A549 (cell line): Measurements from ENCODE around the gene ATAD3A.
"Not testable (repeated sequence)": the region's sequence is repeated elsewhere in the genome, so short reads cannot be mapped to it uniquely, and the experiment has no call there.

Source experiments
- CEBPB ChIP-seq, 2 experiments: fragments of >200 bp in 1 of 2; sonication (Bioruptor Twin) in 1 of 2; formaldehyde crosslinking in 1 of 2; IDR thresholded peaks; 2 replicates each; pipeline ENCODE4 v1.6.1; 2012 to 2016
- CTCF ChIP-seq: fragments of >200 bp; sonication (Bioruptor Twin); formaldehyde crosslinking; IDR thresholded peaks from 3 replicates; pipeline ENCODE4 v1.5.1; 2016
- KDM1A ChIP-seq: fragments of 200-600 bp; sonication (generic); IDR thresholded peaks from 2 replicates; pipeline ENCODE4 v1.6.1; 2016; ENCODE audit warnings: low read depth, mild to moderate bottlenecking
- MAFK ChIP-seq: fragments of 450-650 bp; IDR thresholded peaks from 2 replicates; pipeline ENCODE4 v1.6.1; 2014; ENCODE audit not compliant: partially characterized antibody
- POLR2A ChIP-seq: IDR thresholded peaks from 2 replicates; pipeline ENCODE4 v1.6.1; 2012; ENCODE audit warnings: mild to moderate bottlenecking, low read length

GRCh38 chr1:1504777-1505365 is 7.1 kb upstream of the ATAD3A start:
- peak; percentile 43 for TF ChIP-seq CTCF
- not testable (repeated sequence) for TF ChIP-seq POLR2A; CEBPB (IDR thresholded peaks at IDR 0.05); MAFK; KDM1A
